ENCODE data around the gene DYNC2H1. TPM values are rescaled to one million over a fixed set of nuclear protein-coding genes. Genes with fewer than 3 reads are reported as not detected.

The DYNC2H1 gene
- total RNA-seq, 1 donor = 3.3 TPM

- Histone ChIP-seq H3K9me3 (ENCODE audit: low read depth, low read length) (no peaks in the 10 kb centered on the region), H3K4me1 (ENCODE audit: insufficient read depth, low read length) (no peaks in the 10 kb centered on the region), H3K27me3 (ENCODE audit: insufficient read depth, low read length) (no peaks in the 10 kb centered on the region), H3K4me3 (ENCODE audit: low read length) (no peak overlapping the region)
Measured at GRCh38 chr11:103413266-103413888, 304.2 kb downstream of the DYNC2H1 start.

GRCh38 chr11:103418014-103418413 lies 308.8 kb downstream of the DYNC2H1 start:
- no peak overlapping the region for H3K4me3 ChIP-seq (ENCODE audit: low read length)
- H3K9me3 ChIP-seq (ENCODE audit: low read depth, low read length) = no peaks in the 10 kb centered on the region
- H3K4me1 ChIP-seq (ENCODE audit: insufficient read depth, low read length) = no peaks in the 10 kb centered on the region
- H3K27me3 ChIP-seq (ENCODE audit: insufficient read depth, low read length) = no peaks in the 10 kb centered on the region

- Histone ChIP-seq H3K4me3 (ENCODE audit: low read length) (no peak overlapping the region), H3K4me1 (ENCODE audit: insufficient read depth, low read length) (no peaks in the 10 kb centered on the region), H3K27me3 (ENCODE audit: insufficient read depth, low read length) (no peaks in the 10 kb centered on the region), H3K9me3 (ENCODE audit: low read depth, low read length) (no peaks in the 10 kb centered on the region)
Measured at GRCh38 chr11:103420593-103420992, 311.4 kb downstream of the DYNC2H1 start.

GRCh38 chr11:103433386-103434072 lies 324.3 kb downstream of the DYNC2H1 start:
- H3K27me3 ChIP-seq (ENCODE audit: insufficient read depth, low read length) = no peaks in the 10 kb centered on the region

GRCh38 chr11:103434073-103434411 lies 324.8 kb downstream of the DYNC2H1 start:
- Histone ChIP-seq H3K4me1 (ENCODE audit: insufficient read depth, low read length) (no peaks in the 10 kb centered on the region), H3K9me3 (ENCODE audit: low read depth, low read length) (no peaks in the 10 kb centered on the region)

More at GRCh38 chr11:103433386-103434072, 324.3 kb downstream of the DYNC2H1 start:
- Histone ChIP-seq H3K4me3 (ENCODE audit: low read length) (no peak overlapping the region), H3K9me3 (ENCODE audit: low read depth, low read length) (no peaks in the 10 kb centered on the region), H3K4me1 (ENCODE audit: insufficient read depth, low read length) (no peaks in the 10 kb centered on the region)

GRCh38 chr11:103436131-103436770 lies 327.0 kb downstream of the DYNC2H1 start:
- Histone ChIP-seq H3K4me3 (ENCODE audit: low read length) (no peak overlapping the region), H3K4me1 (ENCODE audit: insufficient read depth, low read length) (no peaks in the 10 kb centered on the region), H3K9me3 (ENCODE audit: low read depth, low read length) (no peaks in the 10 kb centered on the region), H3K27me3 (ENCODE audit: insufficient read depth, low read length) (no peaks in the 10 kb centered on the region)

More at GRCh38 chr11:103434073-103434411, 324.8 kb downstream of the DYNC2H1 start:
- Histone ChIP-seq H3K27me3 (ENCODE audit: insufficient read depth, low read length) (no peaks in the 10 kb centered on the region), H3K4me3 (ENCODE audit: low read length) (no peak overlapping the region)

- H3K4me3 ChIP-seq (ENCODE audit: low read length) = no peak overlapping the region
- H3K9me3 ChIP-seq (ENCODE audit: low read depth, low read length) = no peaks in the 10 kb centered on the region
- H3K27me3 ChIP-seq (ENCODE audit: insufficient read depth, low read length) = no peaks in the 10 kb centered on the region
- no peaks in the 10 kb centered on the region for H3K4me1 ChIP-seq (ENCODE audit: insufficient read depth, low read length)
Measured at GRCh38 chr11:103441021-103441420, 331.8 kb downstream of the DYNC2H1 start.

- Histone ChIP-seq H3K27me3 (ENCODE audit: insufficient read depth, low read length) (no peaks in the 10 kb centered on the region), H3K4me1 (ENCODE audit: insufficient read depth, low read length) (no peaks in the 10 kb centered on the region), H3K9me3 (ENCODE audit: low read depth, low read length) (no peaks in the 10 kb centered on the region), H3K4me3 (ENCODE audit: low read length) (no peak overlapping the region)
Measured at GRCh38 chr11:103448966-103449365, 339.7 kb downstream of the DYNC2H1 start.

GRCh38 chr11:103450241-103450640 lies 341.0 kb downstream of the DYNC2H1 start:
- H3K27me3 ChIP-seq (ENCODE audit: insufficient read depth, low read length) = no peaks in the 10 kb centered on the region
- no peaks in the 10 kb centered on the region for H3K4me1 ChIP-seq (ENCODE audit: insufficient read depth, low read length)
- H3K9me3 ChIP-seq (ENCODE audit: low read depth, low read length) = no peaks in the 10 kb centered on the region
- no peak overlapping the region for H3K4me3 ChIP-seq (ENCODE audit: low read length)

- Histone ChIP-seq H3K4me1 (ENCODE audit: insufficient read depth, low read length) (no peaks in the 10 kb centered on the region), H3K4me3 (ENCODE audit: low read length) (no peak overlapping the region), H3K9me3 (ENCODE audit: low read depth, low read length) (no peaks in the 10 kb centered on the region), H3K27me3 (ENCODE audit: insufficient read depth, low read length) (no peaks in the 10 kb centered on the region)
Measured at GRCh38 chr11:103453126-103453525, 343.9 kb downstream of the DYNC2H1 start.

GRCh38 chr11:103453915-103454709 lies 344.9 kb downstream of the DYNC2H1 start:
- Histone ChIP-seq H3K4me3 (ENCODE audit: low read length) (no peak overlapping the region), H3K4me1 (ENCODE audit: insufficient read depth, low read length) (no peaks in the 10 kb centered on the region), H3K9me3 (ENCODE audit: low read depth, low read length) (no peaks in the 10 kb centered on the region), H3K27me3 (ENCODE audit: insufficient read depth, low read length) (no peaks in the 10 kb centered on the region)

GRCh38 chr11:103464420-103464819 lies 355.2 kb downstream of the DYNC2H1 start:
- Histone ChIP-seq H3K9me3 (ENCODE audit: low read depth, low read length) (no peaks in the 10 kb centered on the region), H3K27me3 (ENCODE audit: insufficient read depth, low read length) (no peaks in the 10 kb centered on the region), H3K4me3 (ENCODE audit: low read length) (no peak overlapping the region), H3K4me1 (ENCODE audit: insufficient read depth, low read length) (no peaks in the 10 kb centered on the region)

GRCh38 chr11:103465555-103466140 lies 356.4 kb downstream of the DYNC2H1 start:
- no peaks in the 10 kb centered on the region for H3K27me3 ChIP-seq (ENCODE audit: insufficient read depth, low read length)
- no peak overlapping the region for H3K4me3 ChIP-seq (ENCODE audit: low read length)
- H3K4me1 ChIP-seq (ENCODE audit: insufficient read depth, low read length) = no peaks in the 10 kb centered on the region
- no peaks in the 10 kb centered on the region for H3K9me3 ChIP-seq (ENCODE audit: low read depth, low read length)

GRCh38 chr11:103471546-103471945 lies 362.3 kb downstream of the DYNC2H1 start:
- no peaks in the 10 kb centered on the region for H3K27me3 ChIP-seq (ENCODE audit: insufficient read depth, low read length)
- H3K4me1 ChIP-seq (ENCODE audit: insufficient read depth, low read length) = no peaks in the 10 kb centered on the region
- H3K4me3 ChIP-seq (ENCODE audit: low read length) = no peak overlapping the region
- H3K9me3 ChIP-seq (ENCODE audit: low read depth, low read length) = no peaks in the 10 kb centered on the region

GRCh38 chr11:103476874-103477273 lies 367.6 kb downstream of the DYNC2H1 start:
- H3K4me3 ChIP-seq (ENCODE audit: low read length) = no peak overlapping the region
- H3K9me3 ChIP-seq (ENCODE audit: low read depth, low read length) = no peaks in the 10 kb centered on the region
- H3K27me3 ChIP-seq (ENCODE audit: insufficient read depth, low read length) = no peaks in the 10 kb centered on the region
- no peaks in the 10 kb centered on the region for H3K4me1 ChIP-seq (ENCODE audit: insufficient read depth, low read length)
